ENCODE data around the gene RAD21L1. TPM values are rescaled to one million over a fixed set of nuclear protein-coding genes. Genes with fewer than 3 reads are reported as not detected.
"Not testable (repeated sequence)": the region's sequence is repeated elsewhere in the genome, so short reads cannot be mapped to it uniquely, and the experiment has no call there.

RAD21L1 gene
- total RNA-seq, 1 donor from 2014 or later, result not detected

- intact Hi-C loops (cut with DNase I), result loop anchor here (10.0 kb wide), 2 partner anchors 101 to 261 kb away; partner anchors contain the start of gene PSMF1
- no peak for DNase-seq (ENCODE audit: low spot score)
Measured at GRCh38 chr20:1215386-1216170, 10.3 kb upstream of the RAD21L1 start.

- DNase-seq (ENCODE audit: low spot score), result not testable (repeated sequence)
- intact Hi-C loops (cut with DNase I), result loop anchor here (10.0 kb wide), 2 partner anchors 102 to 262 kb away; partner anchors contain the start of gene PSMF1
Measured at GRCh38 chr20:1216527-1217427, 9.1 kb upstream of the RAD21L1 start.

- DNase-seq (ENCODE audit: low spot score); intact Hi-C loops (cut with DNase I): not testable (repeated sequence)
Measured at GRCh38 chr20:1222750-1223149, 3.1 kb upstream of the RAD21L1 start.

GRCh38 chr20:1224205-1224890, 1.5 kb upstream of the RAD21L1 start:
- no peak for DNase-seq (ENCODE audit: low spot score)
- intact Hi-C loops (cut with DNase I), result no loop called here

- DNase-seq (ENCODE audit: low spot score), result no peak
- intact Hi-C loops (cut with DNase I), result no loop called here
Measured at GRCh38 chr20:1225263-1225782, 521 bp upstream of the RAD21L1 start.

GRCh38 chr20:1229541-1229940, 3.7 kb downstream of the RAD21L1 start:
- DNase-seq (ENCODE audit: low spot score), result no peak
- intact Hi-C loops (cut with DNase I), result no loop called here

- intact Hi-C loops (cut with DNase I), result no loop called here
- no peak for DNase-seq (ENCODE audit: low spot score)
Measured at GRCh38 chr20:1232286-1233111, 6.7 kb downstream of the RAD21L1 start.

- intact Hi-C loops (cut with DNase I), result no loop called here
- DNase-seq (ENCODE audit: low spot score), result no peak
Measured at GRCh38 chr20:1240549-1240948, 14.7 kb downstream of the RAD21L1 start.

- no peak for DNase-seq (ENCODE audit: low spot score)
- intact Hi-C loops (cut with DNase I), result no loop called here
Measured at GRCh38 chr20:1241456-1241855, 15.6 kb downstream of the RAD21L1 start.

GRCh38 chr20:1242099-1242498, 16.3 kb downstream of the RAD21L1 start:
- DNase-seq (ENCODE audit: low spot score), result no peak
- intact Hi-C loops (cut with DNase I), result no loop called here

GRCh38 chr20:1242530-1242929, 16.7 kb downstream of the RAD21L1 start:
- DNase-seq (ENCODE audit: low spot score), result no peak
- intact Hi-C loops (cut with DNase I), result no loop called here

- DNase-seq (ENCODE audit: low spot score), result no peak
- intact Hi-C loops (cut with DNase I), result no loop called here
Measured at GRCh38 chr20:1245578-1245977, 19.7 kb downstream of the RAD21L1 start.

- intact Hi-C loops (cut with DNase I), result no loop called here
- no peak for DNase-seq (ENCODE audit: low spot score)
Measured at GRCh38 chr20:1247689-1248088, 21.8 kb downstream of the RAD21L1 start.

GRCh38 chr20:1250282-1250681, 24.4 kb downstream of the RAD21L1 start:
- intact Hi-C loops (cut with DNase I); DNase-seq (ENCODE audit: low spot score): not testable (repeated sequence)

GRCh38 chr20:1252416-1252815, 26.6 kb downstream of the RAD21L1 start:
- intact Hi-C loops (cut with DNase I), result no loop called here
- DNase-seq (ENCODE audit: low spot score), result no peak

GRCh38 chr20:1254254-1254653, 28.4 kb downstream of the RAD21L1 start:
- no peak for DNase-seq (ENCODE audit: low spot score)
- intact Hi-C loops (cut with DNase I), result no loop called here

- no peak for DNase-seq (ENCODE audit: low spot score)
- intact Hi-C loops (cut with DNase I), result no loop called here
Measured at GRCh38 chr20:1255675-1256074, 29.8 kb downstream of the RAD21L1 start.

- intact Hi-C loops (cut with DNase I), result no loop called here
- no peak for DNase-seq (ENCODE audit: low spot score)
Measured at GRCh38 chr20:1263853-1264252, 38.0 kb downstream of the RAD21L1 start.

- no peak for DNase-seq (ENCODE audit: low spot score)
- intact Hi-C loops (cut with DNase I), result no loop called here
Measured at GRCh38 chr20:1264727-1265126, 38.9 kb downstream of the RAD21L1 start.

Measured in cardiac septum (tissue), 1 donor.